Measurements from ENCODE around the gene PEX5.
"Not testable (repeated sequence)": the region's sequence is repeated elsewhere in the genome, so short reads cannot be mapped to it uniquely, and the experiment has no call there.

The PEX5 gene

GRCh38 chr12:7219599-7220243, 30.2 kb downstream of the PEX5 start:
- H3K9me3 ChIP-seq: no peaks in the 10 kb centered on the region
- peak in 1 of 2 donors; percentile 69 for DNase-seq
- H3K27ac ChIP-seq: no peak overlapping the region
- TF ChIP-seq, protein P1, sequence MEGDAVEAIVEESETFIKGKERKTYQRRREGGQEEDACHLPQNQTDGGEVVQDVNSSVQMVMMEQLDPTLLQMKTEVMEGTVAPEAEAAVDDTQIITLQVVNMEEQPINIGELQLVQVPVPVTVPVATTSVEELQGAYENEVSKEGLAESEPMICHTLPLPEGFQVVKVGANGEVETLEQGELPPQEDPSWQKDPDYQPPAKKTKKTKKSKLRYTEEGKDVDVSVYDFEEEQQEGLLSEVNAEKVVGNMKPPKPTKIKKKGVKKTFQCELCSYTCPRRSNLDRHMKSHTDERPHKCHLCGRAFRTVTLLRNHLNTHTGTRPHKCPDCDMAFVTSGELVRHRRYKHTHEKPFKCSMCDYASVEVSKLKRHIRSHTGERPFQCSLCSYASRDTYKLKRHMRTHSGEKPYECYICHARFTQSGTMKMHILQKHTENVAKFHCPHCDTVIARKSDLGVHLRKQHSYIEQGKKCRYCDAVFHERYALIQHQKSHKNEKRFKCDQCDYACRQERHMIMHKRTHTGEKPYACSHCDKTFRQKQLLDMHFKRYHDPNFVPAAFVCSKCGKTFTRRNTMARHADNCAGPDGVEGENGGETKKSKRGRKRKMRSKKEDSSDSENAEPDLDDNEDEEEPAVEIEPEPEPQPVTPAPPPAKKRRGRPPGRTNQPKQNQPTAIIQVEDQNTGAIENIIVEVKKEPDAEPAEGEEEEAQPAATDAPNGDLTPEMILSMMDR (IDR thresholded peaks at IDR 0.05): peak; percentile 73 to 80
- intact Hi-C loops (cut with DNase I; ENCODE audit: low total_unique reads): loop anchor here (2.0 kb wide), 1 partner anchor 419 kb away; no protein-coding TSS in a partner anchor
- H3K36me3 ChIP-seq: no peaks in the 10 kb centered on the region
- H3K27me3 ChIP-seq: no peaks in the 10 kb centered on the region
- no peak overlapping the region for H3K4me3 ChIP-seq
- no peaks in the 10 kb centered on the region for H3K4me1 ChIP-seq

DNA sequence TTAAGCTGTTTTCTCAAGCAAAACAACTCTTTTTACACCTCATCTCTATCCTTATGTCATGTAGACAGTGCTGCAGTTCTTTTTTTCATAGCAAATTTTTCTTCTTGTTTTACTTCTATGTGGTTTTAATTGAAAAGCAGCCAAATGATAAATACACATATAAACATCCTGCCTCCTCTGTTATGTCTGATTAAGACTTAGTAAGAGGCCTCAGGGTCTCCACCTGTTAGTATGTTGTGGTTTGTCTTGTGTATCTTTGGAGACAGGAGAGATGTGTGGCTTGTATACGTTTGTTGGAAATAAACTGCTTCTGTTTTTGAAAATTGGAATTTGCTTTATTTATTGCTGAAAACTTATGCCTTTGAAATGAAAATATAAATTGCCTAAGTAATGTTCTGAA, 32.0 kb downstream of the PEX5 start:
- no peaks in the 10 kb centered on the region for H3K36me3 ChIP-seq
- DNase-seq: no peak
- no peaks in the 10 kb centered on the region for H3K27me3 ChIP-seq
- no peaks in the 10 kb centered on the region for H3K9me3 ChIP-seq
- intact Hi-C loops (cut with DNase I; ENCODE audit: low total_unique reads): loop anchor here (2.0 kb wide), 1 partner anchor 417 kb away; no protein-coding TSS in a partner anchor
- H3K27ac ChIP-seq: no peak overlapping the region
- no peak overlapping the region for H3K4me3 ChIP-seq
- TF ChIP-seq, protein P1 (IDR thresholded peaks at IDR 0.05): no peak
- no peaks in the 10 kb centered on the region for H3K4me1 ChIP-seq

GRCh38 chr12:7229741-7230140, 40.3 kb downstream of the PEX5 start:
- Histone ChIP-seq H3K4me3 (no peak overlapping the region), H3K27me3 (no peaks in the 10 kb centered on the region), H3K27ac (no peak overlapping the region), H3K9me3 (peaks cover 0 to 3% (median 0%) of the 10 kb centered on the region in 3 donors), H3K36me3 (no peaks in the 10 kb centered on the region), H3K4me1 (no peaks in the 10 kb centered on the region)
- DNase-seq: no peak
- intact Hi-C loops (cut with DNase I; ENCODE audit: low total_unique reads): no loop called here
- TF ChIP-seq, protein P1 (IDR thresholded peaks at IDR 0.05): no peak

DNA sequence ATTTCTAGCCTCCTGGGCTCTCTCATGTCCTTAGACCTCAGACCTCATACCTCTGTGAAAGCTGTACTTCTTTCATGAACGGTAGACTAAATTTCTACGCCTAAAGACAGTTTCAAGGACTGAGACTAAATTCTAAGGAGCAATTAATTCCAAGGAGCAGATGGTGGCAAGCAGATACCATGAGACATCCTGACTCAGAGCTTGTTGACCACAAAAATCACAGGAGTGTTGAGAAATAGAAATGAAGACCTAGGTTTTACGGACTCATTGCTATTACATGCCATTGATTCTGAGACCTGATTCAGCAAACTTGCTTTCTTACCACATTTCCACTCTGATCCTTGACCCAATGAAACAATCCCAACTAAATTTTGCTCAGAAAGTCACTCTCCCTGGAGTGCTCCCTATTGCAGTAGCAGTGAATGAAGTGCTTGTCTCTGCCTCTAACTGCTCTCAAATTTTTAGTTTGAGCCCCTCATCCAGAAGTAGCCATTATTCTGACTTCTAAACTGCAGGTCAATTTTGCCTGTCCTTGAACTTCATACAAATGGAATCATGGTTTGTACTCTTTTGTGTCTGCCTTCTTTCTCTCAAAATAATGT, 52.0 kb downstream of the PEX5 start:
- Histone ChIP-seq H3K4me3 (no peak overlapping the region), H3K9me3 (peaks cover 0 to 6% (median 0%) of the 10 kb centered on the region in 3 donors), H3K27me3 (no peaks in the 10 kb centered on the region), H3K36me3 (no peaks in the 10 kb centered on the region), H3K4me1 (no peaks in the 10 kb centered on the region), H3K27ac (no peak overlapping the region)
- TF ChIP-seq, protein P1 (IDR thresholded peaks at IDR 0.05): no peak
- intact Hi-C loops (cut with DNase I; ENCODE audit: low total_unique reads): no loop called here
- DNase-seq: no peak

- no peak overlapping the region for H3K27ac ChIP-seq
- DNase-seq: no peak
- peaks cover 0 to 6% (median 0%) of the 10 kb centered on the region in 3 donors for H3K9me3 ChIP-seq
- H3K4me1 ChIP-seq: no peaks in the 10 kb centered on the region
- TF ChIP-seq, protein P1 (IDR thresholded peaks at IDR 0.05): no peak
- H3K4me3 ChIP-seq: no peak overlapping the region
- H3K36me3 ChIP-seq: no peaks in the 10 kb centered on the region
- no peaks in the 10 kb centered on the region for H3K27me3 ChIP-seq
- intact Hi-C loops (cut with DNase I; ENCODE audit: low total_unique reads): no loop called here
Measured at GRCh38 chr12:7242176-7243101, 53.0 kb downstream of the PEX5 start.

DNA sequence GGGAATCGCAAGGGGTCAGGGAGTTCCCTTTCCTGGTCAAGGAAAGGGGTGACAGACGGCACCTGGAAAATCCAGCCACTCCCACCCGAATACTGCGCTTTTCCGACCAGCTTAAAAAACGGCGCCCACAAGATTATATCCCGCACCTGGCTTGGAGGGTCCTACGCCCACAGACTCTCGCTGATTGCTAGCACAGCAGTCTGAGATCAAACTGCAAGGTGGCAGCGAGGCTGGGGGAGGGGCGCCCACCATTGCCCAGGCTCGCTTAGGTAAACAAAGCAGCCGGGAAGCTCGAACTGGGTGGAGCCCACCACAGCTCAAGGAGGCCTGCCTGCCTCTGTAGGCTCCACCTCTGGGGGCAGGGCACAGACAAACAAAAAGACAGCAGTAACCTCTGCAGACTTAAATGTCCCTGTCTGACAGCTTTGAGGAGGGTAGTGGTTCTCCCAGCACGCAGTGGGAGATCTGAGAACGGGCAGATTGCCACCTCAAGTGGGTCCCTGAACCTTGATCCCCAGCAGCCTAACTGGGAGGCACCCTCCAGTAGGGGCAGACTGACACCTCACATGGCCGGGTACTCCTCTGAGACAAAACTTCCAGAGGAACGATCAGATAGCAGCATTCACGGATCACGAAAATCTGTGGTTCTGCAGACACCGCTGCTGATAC, 62.0 kb downstream of the PEX5 start:
- DNase-seq; H3K9me3 ChIP-seq; H3K27ac ChIP-seq; H3K4me1 ChIP-seq; H3K4me3 ChIP-seq; intact Hi-C loops (cut with DNase I; ENCODE audit: low total_unique reads); H3K36me3 ChIP-seq; H3K27me3 ChIP-seq: not testable (repeated sequence)

Measured in tibial artery (tissue), 4 donors.